NB4 (cell line): Measurements from ENCODE around the gene ADAM12.

Experiments used
- DNase-seq: peaks from one replicate; pipeline ENCODE4 v3.0.0; 2010; ENCODE audit warnings: low read depth
- H3K4me3 ChIP-seq: one replicate; pipeline ENCODE4 v1.5.1; 2011; ENCODE audit warnings: mild to moderate bottlenecking, low read depth, low read length, moderate library complexity
- CTCF ChIP-seq: IDR thresholded peaks from one replicate; pipeline ENCODE4 v1.5.1; 2012; ENCODE audit warnings: low read depth, low read length
- MYC ChIP-seq: IDR thresholded peaks from 2 replicates; pipeline ENCODE4 v1.6.1; 2011; ENCODE audit warnings: low read depth, low read length
- POLR2A ChIP-seq: IDR thresholded peaks from 2 replicates; pipeline ENCODE4 v1.6.1; 2011; ENCODE audit warnings: mild to moderate bottlenecking; ENCODE audit not compliant: insufficient read length; ENCODE audit errors: extremely low read depth
- TF ChIP-seq, protein P1 (sequence below): IDR thresholded peaks from 2 replicates; pipeline ENCODE4 v1.6.1; 2011; ENCODE audit warnings: low read depth, low read length

Gene ADAM12

GRCh38 chr10:126334272-126334671 lies 54.0 kb downstream of the ADAM12 start:
- TF ChIP-seq CTCF (no peak), POLR2A (no peak), MYC (no peak)
- TF ChIP-seq, protein P1, sequence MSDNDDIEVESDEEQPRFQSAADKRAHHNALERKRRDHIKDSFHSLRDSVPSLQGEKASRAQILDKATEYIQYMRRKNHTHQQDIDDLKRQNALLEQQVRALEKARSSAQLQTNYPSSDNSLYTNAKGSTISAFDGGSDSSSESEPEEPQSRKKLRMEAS: no peak
- no peak overlapping the region for H3K4me3 ChIP-seq
- no peak for DNase-seq

DNA sequence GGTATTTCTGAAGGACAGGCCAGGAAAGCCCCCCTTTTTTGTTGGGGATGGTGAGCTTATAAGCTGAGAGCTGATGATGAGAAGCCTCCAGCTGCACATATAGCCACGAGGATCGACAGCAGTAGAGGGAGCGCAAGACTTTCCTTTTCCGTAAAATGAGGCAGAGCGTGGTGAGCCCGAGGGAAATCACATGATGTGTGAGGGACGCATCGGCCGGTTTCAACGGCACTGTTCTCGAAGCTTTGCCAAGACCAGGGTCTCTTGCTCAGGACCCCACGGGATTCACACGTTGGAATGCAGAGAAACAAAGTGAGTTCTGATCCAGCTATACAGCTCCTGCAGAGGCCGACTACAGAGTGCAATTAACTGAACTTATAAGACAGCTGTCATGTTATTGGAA lies 55.7 kb downstream of the ADAM12 start:
- H3K4me3 ChIP-seq: no peak overlapping the region
- TF ChIP-seq MYC (no peak), CTCF (no peak), POLR2A (no peak)
- TF ChIP-seq, protein P1: no peak
- DNase-seq: no peak

- H3K4me3 ChIP-seq: no peak overlapping the region
- TF ChIP-seq MYC: no peak
- TF ChIP-seq CTCF: no peak
- TF ChIP-seq, protein P1: no peak
- TF ChIP-seq POLR2A: no peak
- no peak for DNase-seq
These were observed 57.2 kb downstream of the ADAM12 start for GRCh38 chr10:126331101-126331500.

GRCh38 chr10:126324826-126325225 lies 63.5 kb downstream of the ADAM12 start:
- H3K4me3 ChIP-seq: no peak overlapping the region
- TF ChIP-seq POLR2A (no peak), MYC (no peak), CTCF (no peak)
- TF ChIP-seq, protein P1: no peak
- DNase-seq: no peak

DNA sequence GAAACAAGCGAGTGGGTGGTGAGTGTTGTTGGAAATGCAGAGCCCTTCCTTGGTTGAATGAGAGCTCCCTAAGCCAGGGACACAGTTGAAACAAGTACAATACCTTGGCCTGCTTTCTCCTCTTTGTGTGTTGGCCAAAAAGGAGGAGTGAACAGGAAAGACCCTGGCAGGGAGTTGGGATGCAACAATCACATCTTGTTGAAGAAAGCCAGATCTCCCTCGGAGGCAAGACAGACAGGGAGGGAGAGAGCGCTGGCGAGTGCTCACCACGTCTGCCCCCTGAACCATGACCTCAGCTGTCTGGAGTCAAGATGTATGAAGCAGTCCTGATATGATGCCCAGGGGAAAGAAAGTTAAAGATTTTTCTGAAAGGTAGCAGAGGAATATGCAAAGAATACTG lies 66.8 kb downstream of the ADAM12 start:
- no peak for DNase-seq
- no peak overlapping the region for H3K4me3 ChIP-seq
- TF ChIP-seq, protein P1: no peak
- TF ChIP-seq MYC: no peak
- no peak for TF ChIP-seq POLR2A
- no peak for TF ChIP-seq CTCF

DNA sequence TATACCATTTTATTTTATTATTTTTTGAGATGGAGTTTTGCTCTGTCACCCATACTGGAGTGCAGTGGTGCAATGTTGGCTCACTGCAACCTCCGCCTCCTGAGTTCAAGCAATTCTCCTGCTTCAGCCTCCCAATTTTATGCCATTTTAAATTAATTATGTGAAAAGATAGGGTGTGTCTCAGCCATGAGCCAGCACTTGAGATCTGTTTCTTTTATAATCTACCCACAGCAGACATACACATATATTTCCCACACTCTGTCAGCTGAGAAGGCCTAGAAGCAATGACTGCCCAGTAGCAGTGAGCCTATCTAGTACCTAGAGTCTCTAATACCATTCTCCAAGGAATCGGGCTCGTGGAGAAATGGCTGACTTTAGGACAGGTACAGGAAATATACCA lies 70.5 kb downstream of the ADAM12 start:
- no peak for DNase-seq
- TF ChIP-seq, protein P1: no peak
- TF ChIP-seq POLR2A (no peak), MYC (no peak), CTCF (no peak)
- H3K4me3 ChIP-seq: no peak overlapping the region
